Breast epithelium (tissue), 4 donors: Measurements from ENCODE around the gene NAIP. TPM values are rescaled to one million over a fixed set of nuclear protein-coding genes. Genes with fewer than 3 reads are reported as not detected.
"Not testable (repeated sequence)": the region's sequence is repeated elsewhere in the genome, so short reads cannot be mapped to it uniquely, and the experiment has no call there.

Source experiments
- DNase-seq, 2 donors: peaks; one replicate each; pipeline ENCODE4 v3.0.0-alpha.2; 2019; ENCODE audit warnings: low spot score in 2 of 2
- H3K27ac ChIP-seq, 2 donors: fragments of 200-600 bp; sonication (generic) in 1 of 2; one replicate each; pipeline ENCODE4 v1.5.1; 2016 to 2019; ENCODE audit warnings: mild to moderate bottlenecking in 1 of 2
- H3K27me3 ChIP-seq, 2 donors: fragments of 200-600 bp; sonication (generic) in 1 of 2; one replicate each; pipeline versions ENCODE4 v1.5.1 to v1.6.0; 2017 to 2019; ENCODE audit warnings: control low read depth in 1 of 2, mild to moderate bottlenecking in 1 of 2
- H3K36me3 ChIP-seq: fragments of 200-600 bp; one replicate; pipeline ENCODE4 v1.5.1; 2019
- H3K4me1 ChIP-seq, 2 donors: fragments of 200-600 bp; sonication (generic); one replicate each; pipeline ENCODE4 v1.5.1; 2016 to 2019; ENCODE audit warnings: control low read depth in 1 of 2
- H3K4me3 ChIP-seq, 3 donors: fragments of 200-600 bp; sonication (generic); 1 replicate in 2 of 3; 2 replicates in 1 of 3; pipeline ENCODE4 v1.5.1; 2016 to 2019; ENCODE audit warnings: mild to moderate bottlenecking in 3 of 3, moderate library complexity in 2 of 3
- H3K9me3 ChIP-seq, 2 donors: fragments of 200-600 bp; sonication (generic) in 1 of 2; one replicate each; pipeline ENCODE4 v1.5.1; 2016 to 2019; ENCODE audit warnings: control low read depth in 1 of 2
- intact Hi-C: fragments of 100-400 bp; cut with DNase I; formaldehyde crosslinking; loops from one replicate; pipeline ENCODE4 v1.15.1; 2023; ENCODE audit warnings: low total_unique reads
- total RNA-seq, 3 donors: library from RNA; depleted of rRNA; stranded (reverse); fragments of >200 nt; gene quantifications; one replicate each; pipeline ENCODE4 v1.1.0, GENCODE V29; 2016

The NAIP gene
- total RNA-seq, result 10 to 100 TPM; 23.4 to 70.0 (median 37.7) TPM

- intact Hi-C loops, H3K4me1 ChIP-seq, DNase-seq, H3K4me3 ChIP-seq, H3K9me3 ChIP-seq, H3K36me3 ChIP-seq, H3K27me3 ChIP-seq, H3K27ac ChIP-seq: not testable (repeated sequence)
These were observed at the start of gene NAIP for GRCh38 chr5:71025289-71025953. Gene NAIP (minus strand): TSS chr5:71025339. CDS start chr5:71012915, 12,424 bp downstream.

GRCh38 chr5:71067262-71067928 is 42.3 kb upstream of the NAIP start, which contains the start of gene GTF2H2:
Gene GTF2H2 (minus strand): TSS chr5:71067676. CDS start chr5:71062763, 4,913 bp downstream.
- DNase-seq, H3K27ac ChIP-seq, intact Hi-C loops, H3K4me3 ChIP-seq, H3K4me1 ChIP-seq, H3K9me3 ChIP-seq, H3K36me3 ChIP-seq, H3K27me3 ChIP-seq: not testable (repeated sequence)

- H3K4me1 ChIP-seq, H3K36me3 ChIP-seq, H3K9me3 ChIP-seq, intact Hi-C loops, H3K4me3 ChIP-seq, DNase-seq, H3K27ac ChIP-seq, H3K27me3 ChIP-seq: not testable (repeated sequence)
These were observed 36.2 kb upstream of the NAIP start for GRCh38 chr5:71061322-71061721.

DNA sequence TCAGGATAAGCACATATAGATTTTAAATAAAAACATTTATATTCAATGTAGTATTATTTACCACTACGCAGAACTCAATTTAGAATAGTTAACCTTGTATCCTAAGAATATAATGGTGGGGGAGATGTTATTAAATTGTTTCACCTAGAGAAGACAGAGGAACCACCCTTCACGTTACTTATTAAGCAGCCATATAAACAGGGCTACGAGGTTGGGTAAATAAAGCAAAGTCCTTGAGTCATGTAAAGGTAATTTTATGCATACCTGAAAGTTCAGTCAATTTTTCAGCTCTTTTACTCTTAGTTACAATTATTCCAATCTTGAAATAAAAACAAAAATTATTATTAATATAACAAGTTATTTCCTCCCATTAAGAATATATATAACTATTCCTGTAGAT is 34.3 kb upstream of the NAIP start:
- H3K27ac ChIP-seq, H3K27me3 ChIP-seq, H3K9me3 ChIP-seq, DNase-seq, H3K36me3 ChIP-seq, H3K4me3 ChIP-seq, H3K4me1 ChIP-seq, intact Hi-C loops: not testable (repeated sequence)

DNA sequence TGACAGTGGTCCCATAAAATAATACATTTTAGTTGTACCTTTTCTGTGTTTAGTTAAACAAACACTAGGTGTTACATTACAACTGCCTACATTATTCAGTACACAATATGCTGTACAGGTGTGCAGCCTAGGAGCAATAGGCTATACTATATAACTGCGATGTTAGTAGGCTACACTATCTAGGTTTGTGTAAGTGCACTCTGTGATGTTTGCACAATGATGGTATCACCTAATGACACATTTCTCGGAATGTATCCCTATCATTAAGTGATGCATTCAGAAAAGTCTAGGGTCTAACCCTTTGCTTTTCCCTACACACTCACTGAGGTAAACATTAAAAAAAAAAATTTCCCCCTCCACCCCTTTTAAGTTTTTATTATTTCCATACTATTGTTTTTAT is 19.7 kb upstream of the NAIP start:
- H3K4me3 ChIP-seq, H3K9me3 ChIP-seq, intact Hi-C loops, H3K27ac ChIP-seq, H3K36me3 ChIP-seq, DNase-seq, H3K4me1 ChIP-seq, H3K27me3 ChIP-seq: not testable (repeated sequence)

GRCh38 chr5:71044128-71044527 is 19.0 kb upstream of the NAIP start:
- intact Hi-C loops, H3K4me3 ChIP-seq: not testable (repeated sequence)

GRCh38 chr5:71031046-71031776 is 6.1 kb upstream of the NAIP start:
- intact Hi-C loops, H3K36me3 ChIP-seq, DNase-seq, H3K9me3 ChIP-seq, H3K27me3 ChIP-seq, H3K4me3 ChIP-seq, H3K27ac ChIP-seq, H3K4me1 ChIP-seq: not testable (repeated sequence)

More at GRCh38 chr5:71044128-71044527, 19.0 kb upstream of the NAIP start:
- H3K27ac ChIP-seq, H3K9me3 ChIP-seq, H3K27me3 ChIP-seq, H3K36me3 ChIP-seq, DNase-seq, H3K4me1 ChIP-seq: not testable (repeated sequence)

- H3K4me3 ChIP-seq, DNase-seq, H3K27ac ChIP-seq, intact Hi-C loops, H3K9me3 ChIP-seq, H3K4me1 ChIP-seq, H3K27me3 ChIP-seq, H3K36me3 ChIP-seq: not testable (repeated sequence)
These were observed 4.5 kb downstream of the NAIP start for GRCh38 chr5:71020643-71021042.

GRCh38 chr5:71018376-71019005 is 6.6 kb downstream of the NAIP start:
- H3K36me3 ChIP-seq, H3K27me3 ChIP-seq, H3K9me3 ChIP-seq, intact Hi-C loops, H3K4me1 ChIP-seq, DNase-seq, H3K4me3 ChIP-seq, H3K27ac ChIP-seq: not testable (repeated sequence)
